Esophagus squamous epithelium (tissue), 4 donors: ENCODE measurements around the gene MYBPC2.

Source experiments
- POLR2A ChIP-seq, 4 donors: fragments of 450-650 bp; IDR thresholded peaks; one replicate each; pipeline ENCODE4 v1.6.1; 2017; ENCODE audit warnings: antibody characterized with exemption in 4 of 4, mild to moderate bottlenecking in 4 of 4, moderate library complexity in 3 of 4
- TF ChIP-seq, protein P1 (sequence below), 6 experiments: fragments of 450-650 bp in 4 of 6; fragments of 200-600 bp in 2 of 6; sonication (generic) in 2 of 6; IDR thresholded peaks; one replicate each; pipeline ENCODE4 v1.5.1; 2016 to 2019; ENCODE audit warnings: antibody characterized with exemption in 6 of 6, mild to moderate bottlenecking in 4 of 6, moderate library complexity in 4 of 6

DNA sequence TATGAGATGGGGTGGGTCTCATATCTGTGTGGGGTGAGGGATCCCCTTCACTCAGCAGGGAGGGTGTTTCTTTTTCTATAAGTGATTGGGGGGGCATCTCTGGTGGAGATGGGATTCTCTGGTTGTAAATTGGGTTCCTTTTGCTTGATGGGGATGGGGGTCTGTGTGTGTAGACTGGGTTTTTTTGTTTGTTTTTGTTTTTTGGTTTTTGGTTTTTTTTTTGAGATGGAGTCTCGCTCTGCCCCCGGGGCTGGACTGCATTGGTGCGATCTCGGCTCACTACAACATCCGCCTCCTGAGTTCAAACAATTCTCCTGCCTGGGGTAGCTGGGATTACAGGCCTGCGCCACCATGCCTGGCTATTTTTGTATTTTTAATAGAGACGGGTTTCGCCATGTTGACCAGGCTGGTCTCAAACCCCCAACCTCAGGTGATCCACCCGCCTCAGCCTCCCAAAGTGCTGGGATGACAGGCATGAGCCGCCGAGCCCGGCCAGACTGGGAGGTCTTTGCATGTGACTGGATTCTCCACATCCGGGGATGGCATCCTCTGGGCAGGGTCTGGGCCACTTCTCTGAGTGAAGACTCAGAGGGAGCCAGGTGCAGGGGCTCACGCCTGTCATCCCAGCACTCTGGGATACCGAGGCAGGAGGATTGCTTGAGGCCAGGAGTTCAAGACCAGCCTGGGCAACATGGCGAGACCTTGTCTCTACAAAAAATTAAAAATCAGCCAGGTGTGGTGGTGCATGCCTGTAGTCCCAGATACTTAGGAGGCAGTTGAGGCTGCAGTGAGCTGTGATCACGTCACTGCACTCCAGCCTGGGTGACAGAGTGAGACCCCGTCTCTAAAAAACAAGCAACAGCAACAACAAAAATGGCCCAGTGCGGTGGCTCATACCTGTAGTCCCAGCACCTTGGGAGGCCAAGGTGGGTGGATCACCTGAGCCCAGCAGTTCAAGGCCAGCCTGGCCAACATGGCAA lies 799 bp downstream of the MYBPC2 start:
- TF ChIP-seq, protein P1, sequence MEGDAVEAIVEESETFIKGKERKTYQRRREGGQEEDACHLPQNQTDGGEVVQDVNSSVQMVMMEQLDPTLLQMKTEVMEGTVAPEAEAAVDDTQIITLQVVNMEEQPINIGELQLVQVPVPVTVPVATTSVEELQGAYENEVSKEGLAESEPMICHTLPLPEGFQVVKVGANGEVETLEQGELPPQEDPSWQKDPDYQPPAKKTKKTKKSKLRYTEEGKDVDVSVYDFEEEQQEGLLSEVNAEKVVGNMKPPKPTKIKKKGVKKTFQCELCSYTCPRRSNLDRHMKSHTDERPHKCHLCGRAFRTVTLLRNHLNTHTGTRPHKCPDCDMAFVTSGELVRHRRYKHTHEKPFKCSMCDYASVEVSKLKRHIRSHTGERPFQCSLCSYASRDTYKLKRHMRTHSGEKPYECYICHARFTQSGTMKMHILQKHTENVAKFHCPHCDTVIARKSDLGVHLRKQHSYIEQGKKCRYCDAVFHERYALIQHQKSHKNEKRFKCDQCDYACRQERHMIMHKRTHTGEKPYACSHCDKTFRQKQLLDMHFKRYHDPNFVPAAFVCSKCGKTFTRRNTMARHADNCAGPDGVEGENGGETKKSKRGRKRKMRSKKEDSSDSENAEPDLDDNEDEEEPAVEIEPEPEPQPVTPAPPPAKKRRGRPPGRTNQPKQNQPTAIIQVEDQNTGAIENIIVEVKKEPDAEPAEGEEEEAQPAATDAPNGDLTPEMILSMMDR (IDR thresholded peaks at IDR 0.05), result no peak
- no peak for TF ChIP-seq POLR2A (IDR thresholded peaks at IDR 0.05)
